Sigmoid colon (tissue), 7 donors: ENCODE results near the gene TOMM7. TPM values are rescaled to one million over a fixed set of nuclear protein-coding genes. Genes with fewer than 3 reads are reported as not detected.

Experiments used
- DNase-seq: peaks from one replicate; pipeline ENCODE4 v3.0.0-alpha.2; 2019
- H3K27ac ChIP-seq, 4 donors: fragments of 200-600 bp; sonication (generic); one replicate each; pipeline ENCODE4 v1.5.1; 2016 to 2019; ENCODE audit warnings: mild to moderate bottlenecking in 1 of 4
- H3K27me3 ChIP-seq, 3 donors: fragments of 200-600 bp; sonication (generic); one replicate each; pipeline ENCODE4 v1.5.1; 2019; ENCODE audit warnings: mild to moderate bottlenecking in 1 of 3
- H3K36me3 ChIP-seq, 4 donors: fragments of 200-600 bp; sonication (generic); one replicate each; pipeline ENCODE4 v1.5.1; 2016 to 2019
- H3K4me1 ChIP-seq, 4 donors: fragments of 200-600 bp; sonication (generic); one replicate each; pipeline ENCODE4 v1.5.1; 2017 to 2019
- H3K4me3 ChIP-seq, 4 donors: fragments of 200-600 bp; sonication (generic); one replicate each; pipeline ENCODE4 v1.5.1; 2017 to 2019; ENCODE audit warnings: mild to moderate bottlenecking in 2 of 4, moderate library complexity in 1 of 4
- H3K9me3 ChIP-seq, 4 donors: fragments of 200-600 bp in 3 of 4; sonication (generic) in 3 of 4; one replicate each; pipeline versions ENCODE4 v1.5.1 to v1.6.1; 2013 to 2019
- EP300 ChIP-seq, 4 donors: sonication (generic); formaldehyde crosslinking; IDR thresholded peaks; one replicate each; pipeline ENCODE4 v1.6.1; 2017; ENCODE audit warnings: antibody characterized with exemption in 4 of 4
- POLR2A ChIP-seq, 2 donors: fragments of 450-650 bp; IDR thresholded peaks; one replicate each; pipeline ENCODE4 v1.6.1; 2016; ENCODE audit warnings: antibody characterized with exemption in 2 of 2, mild to moderate bottlenecking in 2 of 2, moderate library complexity in 2 of 2
- POLR2AphosphoS5 ChIP-seq, 4 donors: sonication (generic); formaldehyde crosslinking; IDR thresholded peaks; one replicate each; pipeline ENCODE4 v1.6.1; 2017; ENCODE audit warnings: antibody characterized with exemption in 4 of 4
- WGBS, 2 donors: extraction: QIAGEN DNeasy Blood & Tissue Kit; methylation state at CpG; one replicate each; pipeline ENCODE4 v1.1.7; 2013; 5-methylcytosine and 5-hydroxymethylcytosine counted together
- intact Hi-C: fragments of 100-400 bp; cut with DNase I; formaldehyde crosslinking; loops from one replicate; pipeline ENCODE4 v1.15.1; 2023
- polyA plus RNA-seq, 3 donors: library from polyadenylated mRNA; stranded (reverse); fragments of 200-250 nt; gene quantifications; one replicate each; pipeline ENCODE4 v1.2.3, GENCODE V29; 2013
- total RNA-seq, 4 donors: library from RNA; depleted of rRNA; stranded (reverse); fragments of >200 nt; gene quantifications; one replicate each; pipeline ENCODE4 v1.1.0, GENCODE V29; 2016
- TF ChIP-seq, protein P1 (sequence below), 4 experiments: fragments of 450-650 bp in 3 of 4; fragments of 200-600 bp in 1 of 4; IDR thresholded peaks; one replicate each; pipeline ENCODE4 v1.5.1; 2016 to 2019; ENCODE audit warnings: antibody characterized with exemption in 4 of 4, mild to moderate bottlenecking in 3 of 4, moderate library complexity in 2 of 4
- donor health status: healthy with polysubstance abuse.
- donor health status: Bipolar disorder and iron deficiency.
- donor health status: healthy.

TOMM7 gene
- total and polyA plus RNA-seq, 7 donors: 148 to 625 (median 326) TPM

DNA sequence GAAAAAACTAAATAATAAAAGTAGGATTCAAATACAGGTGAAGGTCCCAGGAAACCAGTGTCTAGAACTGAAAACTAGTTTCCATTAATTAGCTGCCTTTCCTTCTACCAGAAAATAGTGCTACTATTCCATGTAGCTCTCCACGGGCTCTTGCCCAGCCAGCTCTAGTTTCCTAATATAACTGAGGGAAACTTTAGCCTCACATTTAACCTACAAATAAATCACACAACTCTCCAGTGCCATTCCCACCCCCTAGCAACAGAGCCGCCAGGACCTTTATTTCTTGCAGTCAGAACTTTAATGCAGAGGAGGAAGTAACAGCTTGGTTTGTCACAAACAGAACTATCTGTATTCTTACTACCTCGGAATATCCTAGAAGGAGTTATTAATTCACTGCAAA, 10.3 kb downstream of the TOMM7 start:
- H3K36me3 ChIP-seq: peaks cover 14 to 64% (median 25%) of the 10 kb centered on the region in 4 donors
- H3K27ac ChIP-seq: no peak overlapping the region
- 86 to 90% methylated on average over 3 of the region's 3 CpGs for WGBS, 2 donors

DNA sequence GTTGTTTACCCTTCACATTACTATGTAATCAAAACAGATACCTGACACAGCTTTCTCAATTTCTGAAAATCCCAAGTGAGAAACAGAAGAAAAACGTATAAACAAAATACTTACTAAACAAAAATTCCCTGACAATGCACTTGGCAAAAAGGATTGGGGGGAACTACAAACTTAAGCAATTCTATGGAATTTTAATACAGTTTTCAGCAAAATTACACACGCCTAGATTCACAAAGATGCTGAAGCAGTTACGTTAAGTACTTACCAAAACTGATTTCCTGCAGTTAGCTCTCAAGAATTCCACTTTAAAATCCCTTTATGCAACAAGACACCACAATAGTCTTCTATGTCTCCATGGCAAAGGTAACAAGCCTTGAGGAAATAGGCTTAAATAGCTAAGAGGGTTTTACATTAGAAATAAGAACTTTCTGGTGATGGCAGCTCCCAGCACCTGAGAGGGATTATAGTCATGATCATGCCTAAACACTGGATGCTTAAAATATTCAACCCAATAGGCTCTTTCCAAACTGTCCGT, 10.8 kb downstream of the TOMM7 start:
- intact Hi-C loops: no loop called here
- Histone ChIP-seq H3K36me3 (peaks cover 10 to 58% (median 20%) of the 10 kb centered on the region in 4 donors), H3K27ac (no peak overlapping the region), H3K9me3 (no peaks in the 10 kb centered on the region), H3K4me3 (no peak overlapping the region), H3K4me1 (no peaks in the 10 kb centered on the region), H3K27me3 (no peaks in the 10 kb centered on the region)
- WGBS, 2 donors: 86 to 88% methylated on average over 4 of the region's 4 CpGs
- TF ChIP-seq EP300 (IDR thresholded peaks at IDR 0.05) (no peak), POLR2A (IDR thresholded peaks at IDR 0.05) (no peak), POLR2AphosphoS5 (IDR thresholded peaks at IDR 0.05) (no peak)
- TF ChIP-seq, protein P1, sequence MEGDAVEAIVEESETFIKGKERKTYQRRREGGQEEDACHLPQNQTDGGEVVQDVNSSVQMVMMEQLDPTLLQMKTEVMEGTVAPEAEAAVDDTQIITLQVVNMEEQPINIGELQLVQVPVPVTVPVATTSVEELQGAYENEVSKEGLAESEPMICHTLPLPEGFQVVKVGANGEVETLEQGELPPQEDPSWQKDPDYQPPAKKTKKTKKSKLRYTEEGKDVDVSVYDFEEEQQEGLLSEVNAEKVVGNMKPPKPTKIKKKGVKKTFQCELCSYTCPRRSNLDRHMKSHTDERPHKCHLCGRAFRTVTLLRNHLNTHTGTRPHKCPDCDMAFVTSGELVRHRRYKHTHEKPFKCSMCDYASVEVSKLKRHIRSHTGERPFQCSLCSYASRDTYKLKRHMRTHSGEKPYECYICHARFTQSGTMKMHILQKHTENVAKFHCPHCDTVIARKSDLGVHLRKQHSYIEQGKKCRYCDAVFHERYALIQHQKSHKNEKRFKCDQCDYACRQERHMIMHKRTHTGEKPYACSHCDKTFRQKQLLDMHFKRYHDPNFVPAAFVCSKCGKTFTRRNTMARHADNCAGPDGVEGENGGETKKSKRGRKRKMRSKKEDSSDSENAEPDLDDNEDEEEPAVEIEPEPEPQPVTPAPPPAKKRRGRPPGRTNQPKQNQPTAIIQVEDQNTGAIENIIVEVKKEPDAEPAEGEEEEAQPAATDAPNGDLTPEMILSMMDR (IDR thresholded peaks at IDR 0.05): no peak
- no peak for DNase-seq

More for the DNA sequence above, 10.3 kb downstream of the TOMM7 start:
- H3K4me3 ChIP-seq: no peak overlapping the region
- TF ChIP-seq EP300 (IDR thresholded peaks at IDR 0.05): no peak
- TF ChIP-seq, protein P1 (IDR thresholded peaks at IDR 0.05): no peak
- TF ChIP-seq POLR2AphosphoS5 (IDR thresholded peaks at IDR 0.05): no peak
- no peak for TF ChIP-seq POLR2A (IDR thresholded peaks at IDR 0.05)
- intact Hi-C loops: no loop called here
- H3K4me1 ChIP-seq: no peaks in the 10 kb centered on the region
- no peak for DNase-seq
- H3K9me3 ChIP-seq: no peaks in the 10 kb centered on the region
- H3K27me3 ChIP-seq: no peaks in the 10 kb centered on the region

DNA sequence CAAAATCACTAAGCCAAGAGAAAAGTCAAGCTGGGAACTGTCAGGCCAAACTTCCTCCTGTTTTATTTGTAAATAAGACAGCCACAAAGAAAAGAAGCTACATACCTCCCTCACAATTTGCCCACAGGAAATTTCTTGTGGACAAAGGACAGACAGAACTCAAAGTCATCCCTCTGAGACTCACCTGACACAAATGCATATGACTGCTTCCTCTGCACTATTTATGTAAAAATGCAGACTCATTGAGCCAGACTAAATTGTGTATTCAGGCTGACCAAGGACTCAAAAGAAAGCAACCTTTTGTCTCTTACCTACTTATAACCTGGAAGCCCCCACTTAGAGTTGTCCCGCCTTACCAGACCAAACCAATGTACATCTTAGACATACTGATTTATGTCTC, 11.8 kb downstream of the TOMM7 start:
- TF ChIP-seq EP300 (IDR thresholded peaks at IDR 0.05) (no peak), POLR2AphosphoS5 (IDR thresholded peaks at IDR 0.05) (no peak), POLR2A (IDR thresholded peaks at IDR 0.05) (no peak)
- TF ChIP-seq, protein P1 (IDR thresholded peaks at IDR 0.05): no peak
- H3K9me3 ChIP-seq: no peaks in the 10 kb centered on the region
- H3K27ac ChIP-seq: no peak overlapping the region
- H3K4me3 ChIP-seq: no peak overlapping the region
- peaks cover 5 to 48% (median 15%) of the 10 kb centered on the region in 4 donors for H3K36me3 ChIP-seq
- DNase-seq: no peak
- H3K4me1 ChIP-seq: no peaks in the 10 kb centered on the region
- WGBS, 2 donors: 95 to 96% methylated on average over 1 of the region's 1 CpG
- H3K27me3 ChIP-seq: no peaks in the 10 kb centered on the region
- intact Hi-C loops: no loop called here

DNA sequence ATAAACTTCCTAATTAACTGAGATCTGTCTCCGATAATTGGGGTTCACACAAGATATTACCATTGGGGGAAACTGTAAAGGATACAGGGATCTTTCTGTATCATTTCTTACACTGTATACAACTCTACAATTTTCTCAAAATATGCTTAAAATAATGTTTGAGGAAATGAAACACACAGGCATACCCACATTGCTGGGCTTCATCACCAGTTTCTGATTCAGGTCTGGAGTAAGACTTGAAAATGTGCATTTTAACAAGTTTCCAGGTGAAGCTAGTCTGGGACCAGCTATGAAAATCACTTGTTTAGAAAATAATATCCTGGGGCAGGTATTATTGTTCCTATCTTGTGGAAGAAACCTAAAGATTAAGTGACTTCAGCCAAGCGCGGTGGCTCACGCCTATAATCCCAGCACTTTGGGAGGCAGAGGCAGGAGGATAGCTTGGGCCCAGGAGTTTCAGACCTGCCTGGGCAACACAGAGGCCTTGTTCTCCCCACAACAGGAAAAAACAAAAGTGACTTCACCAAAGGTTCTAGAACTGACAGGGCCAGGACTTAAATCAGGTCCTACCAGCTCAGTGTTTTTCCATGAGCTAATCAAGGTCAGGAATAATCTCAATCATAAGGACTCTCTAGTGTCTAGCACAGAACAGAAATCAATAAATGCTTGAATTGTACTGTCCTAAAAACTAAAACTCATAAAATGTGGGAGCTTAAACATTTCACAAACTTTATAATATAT, 12.6 kb downstream of the TOMM7 start:
- H3K36me3 ChIP-seq: peaks cover 0 to 41% (median 12%) of the 10 kb centered on the region in 4 donors
- no peak overlapping the region for H3K4me3 ChIP-seq
- no peak overlapping the region for H3K27ac ChIP-seq
- TF ChIP-seq POLR2A (IDR thresholded peaks at IDR 0.05): no peak
- TF ChIP-seq, protein P1 (IDR thresholded peaks at IDR 0.05): no peak
- no peak for TF ChIP-seq POLR2AphosphoS5 (IDR thresholded peaks at IDR 0.05)
- no peak for TF ChIP-seq EP300 (IDR thresholded peaks at IDR 0.05)
- no peaks in the 10 kb centered on the region for H3K9me3 ChIP-seq
- no peak for DNase-seq
- no peaks in the 10 kb centered on the region for H3K27me3 ChIP-seq
- intact Hi-C loops: no loop called here
- H3K4me1 ChIP-seq: no peaks in the 10 kb centered on the region
- WGBS, 2 donors: 95 to 96% methylated on average over 4 of the region's 4 CpGs
